ENCODE measurements around the gene LACRT. TPM values are rescaled to one million over a fixed set of nuclear protein-coding genes. Genes with fewer than 3 reads are reported as not detected.

LACRT gene
- total and polyA plus RNA-seq, 2 of the 13 experiments (the other 11 are each of a cell fraction or from before 2014, with no cell fraction given), result not detected

GRCh38 chr12:54586620-54587019, 48.1 kb downstream of the LACRT start:
- CTCF ChIA-PET (ENCODE audit: low intra/inter-chr PET ratio, low total read pairs), result no interaction called here
- no peak for TF ChIP-seq FLYWCH1 (CRISPR knock-in tag; IDR thresholded peaks at IDR 0.05)
- no peak for TF ChIP-seq ZNF280B (CRISPR knock-in tag; IDR thresholded peaks at IDR 0.05; ENCODE audit: borderline replicate concordance)
- TF ChIP-seq ZNF512 (CRISPR knock-in tag; IDR thresholded peaks at IDR 0.05), result no peak
- TF ChIP-seq ZNF468 (CRISPR knock-in tag; IDR thresholded peaks at IDR 0.05), result no peak
- TF ChIP-seq ZBTB38 (CRISPR knock-in tag; IDR thresholded peaks at IDR 0.05), result no peak
- TF ChIP-seq ZNF678 (CRISPR knock-in tag; IDR thresholded peaks at IDR 0.05), result no peak
- no peak for TF ChIP-seq SRSF9 (IDR thresholded peaks at IDR 0.05; ENCODE audit: borderline replicate concordance, insufficient read depth, low read depth, low read length, poor library complexity, severe bottlenecking)
- no peak for TF ChIP-seq ATAD3A (CRISPR knock-in tag; IDR thresholded peaks at IDR 0.05)
- no peak for TF ChIP-seq SP1 (IDR thresholded peaks at IDR 0.05)
- TF ChIP-seq SP1 (CRISPR knock-in tag; IDR thresholded peaks at IDR 0.05), result no peak
- TF ChIP-seq ZNF558 (CRISPR knock-in tag; IDR thresholded peaks at IDR 0.05; ENCODE audit: borderline replicate concordance), result no peak
- no peak for TF ChIP-seq ZNF350 (CRISPR knock-in tag; IDR thresholded peaks at IDR 0.05; ENCODE audit: borderline replicate concordance, low read depth)
- no peak for TF ChIP-seq ZNF121 (CRISPR knock-in tag; IDR thresholded peaks at IDR 0.05)
- no peak for TF ChIP-seq ZBTB49 (CRISPR knock-in tag; IDR thresholded peaks at IDR 0.05; ENCODE audit: borderline replicate concordance)
- no peak for TF ChIP-seq NCOA2 (CRISPR knock-in tag; IDR thresholded peaks at IDR 0.05)
- TF ChIP-seq PTBP1 (IDR thresholded peaks at IDR 0.05; ENCODE audit: low read depth, low read length, poor library complexity, severe bottlenecking), result no peak
- no peak for TF ChIP-seq SPEN (CRISPR knock-in tag; IDR thresholded peaks at IDR 0.05; ENCODE audit: low read depth)
- TF ChIP-seq ZNF547 (CRISPR knock-in tag; IDR thresholded peaks at IDR 0.05), result no peak

More at GRCh38 chr12:54586620-54587019, 48.1 kb downstream of the LACRT start:
- DNase-seq (ENCODE audit: low spot score), result no peak
- WGBS (ENCODE audit: low lambda C conversion rate), result 50% methylated on average over 2 of the region's 2 CpGs
- Histone ChIP-seq H3K27ac (ENCODE audit: extremely low read length, insufficient read depth, low read length) (no peak overlapping the region), H4K20me1 (ENCODE audit: insufficient read depth, low read length) (0 out of 2 replicates have a peak, but pooled peaks cover 2% of the 10 kb centered on the region), H3K4me2 (ENCODE audit: low read depth, low read length) (no peak overlapping the region), H3K27me3 (ENCODE audit: control insufficient read depth in 1 of 2, insufficient read depth in 2 of 2, low read length in 2 of 2) (peaks cover 4 to 68% of the 10 kb centered on the region in 2 experiments), H3K79me2 (ENCODE audit: insufficient read depth, low read length) (no peaks in the 10 kb centered on the region), H3K36me3 (replicated peaks in 1 of 2; ENCODE audit: control insufficient read depth in 1 of 2, insufficient read depth in 2 of 2, low read length in 2 of 2) (no peaks in the 10 kb centered on the region), H3K4me1 (ENCODE audit: insufficient read depth, low read length) (peaks cover 14% of the 10 kb centered on the region), H2AFZ (ENCODE audit: low read length) (no peak overlapping the region), H3K4me3 (replicated peaks in 1 of 3; ENCODE audit: insufficient read depth in 1 of 3, low read depth in 2 of 3, low read length in 3 of 3) (no peak overlapping the region), H3K9me3 (ENCODE audit: low read length) (no peaks in the 10 kb centered on the region), H3K9ac (ENCODE audit: insufficient read depth, low read depth, low read length) (no peak overlapping the region)
- intact Hi-C loops (cut with micrococcal nuclease; ENCODE audit: unreplicated experiment), result no loop called here
- POLR2A ChIA-PET, result no interaction called here
- in situ Hi-C loops (cut with HindIII; ENCODE audit: extremely low pct_ligation_motif_present, low pct_unique_long_range_greater_than_20kb), result no loop called here
- FAIRE-seq, result no peak
- ATAC-seq, result no peak
- BruUV-seq (replicated peaks), result no TSS peak
